WERI-Rb-1 (cell line): ENCODE measurements around the gene NDUFA5.

Source experiments
- DNase-seq: peaks from one replicate; pipeline ENCODE4 v3.0.0-alpha.2; 2020
- H3K27ac ChIP-seq: fragments of 250-450 bp; sonication (Bioruptor Pico); 2 replicates; pipeline ENCODE4 v1.5.1; 2020; ENCODE audit warnings: mild to moderate bottlenecking, moderate library complexity
- H3K27me3 ChIP-seq: fragments of 250-450 bp; sonication (Bioruptor Pico); 2 replicates; pipeline ENCODE4 v1.5.1; 2021; ENCODE audit warnings: mild to moderate bottlenecking, low read depth, moderate library complexity; ENCODE audit not compliant: insufficient read depth, severe bottlenecking
- H3K36me3 ChIP-seq: fragments of 250-450 bp; sonication (Bioruptor Pico); 2 replicates; pipeline ENCODE4 v1.5.1; 2020; ENCODE audit warnings: mild to moderate bottlenecking, moderate library complexity
- H3K4me3 ChIP-seq: 2 replicates; pipeline ENCODE4 v1.5.1; 2011; ENCODE audit warnings: low read depth, mild to moderate bottlenecking, control low read depth, low read length
- H3K9me3 ChIP-seq: fragments of 250-450 bp; sonication (Bioruptor Pico); 2 replicates; pipeline ENCODE4 v1.5.1; 2021; ENCODE audit warnings: mild to moderate bottlenecking, moderate library complexity; ENCODE audit not compliant: severe bottlenecking
- TF ChIP-seq, protein P1 (sequence below): IDR thresholded peaks from 2 replicates; pipeline ENCODE4 v1.5.1; 2011; ENCODE audit warnings: low read depth, mild to moderate bottlenecking, control low read depth, inconsistent platforms, low read length

The NDUFA5 gene

DNA sequence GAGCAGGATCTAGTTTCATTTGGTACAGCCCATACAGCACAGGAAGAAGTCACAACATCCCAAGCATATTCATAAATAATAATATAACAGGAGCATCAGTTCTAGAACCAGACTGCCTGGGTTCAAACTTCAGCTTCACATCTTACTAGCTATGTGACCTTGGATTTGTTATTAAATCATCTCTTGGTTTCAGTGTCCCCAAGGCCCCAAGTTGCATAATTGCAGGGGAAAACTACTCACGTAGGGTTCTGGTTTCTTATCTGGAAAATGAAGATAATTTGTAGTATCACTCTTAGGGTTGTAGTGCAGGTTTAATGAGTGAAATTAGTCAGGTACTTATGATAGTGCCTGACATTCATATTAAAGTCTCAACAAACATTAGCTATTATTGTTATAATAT, 17.7 kb downstream of the NDUFA5 start:
- Histone ChIP-seq H3K27ac (no peak overlapping the region), H3K36me3 (peaks cover 4% of the 10 kb centered on the region; the same call in 1 of the 2 replicates), H3K9me3 (no peaks in the 10 kb centered on the region), H3K27me3 (no peaks in the 10 kb centered on the region), H3K4me3 (no peak overlapping the region)
- TF ChIP-seq, protein P1, sequence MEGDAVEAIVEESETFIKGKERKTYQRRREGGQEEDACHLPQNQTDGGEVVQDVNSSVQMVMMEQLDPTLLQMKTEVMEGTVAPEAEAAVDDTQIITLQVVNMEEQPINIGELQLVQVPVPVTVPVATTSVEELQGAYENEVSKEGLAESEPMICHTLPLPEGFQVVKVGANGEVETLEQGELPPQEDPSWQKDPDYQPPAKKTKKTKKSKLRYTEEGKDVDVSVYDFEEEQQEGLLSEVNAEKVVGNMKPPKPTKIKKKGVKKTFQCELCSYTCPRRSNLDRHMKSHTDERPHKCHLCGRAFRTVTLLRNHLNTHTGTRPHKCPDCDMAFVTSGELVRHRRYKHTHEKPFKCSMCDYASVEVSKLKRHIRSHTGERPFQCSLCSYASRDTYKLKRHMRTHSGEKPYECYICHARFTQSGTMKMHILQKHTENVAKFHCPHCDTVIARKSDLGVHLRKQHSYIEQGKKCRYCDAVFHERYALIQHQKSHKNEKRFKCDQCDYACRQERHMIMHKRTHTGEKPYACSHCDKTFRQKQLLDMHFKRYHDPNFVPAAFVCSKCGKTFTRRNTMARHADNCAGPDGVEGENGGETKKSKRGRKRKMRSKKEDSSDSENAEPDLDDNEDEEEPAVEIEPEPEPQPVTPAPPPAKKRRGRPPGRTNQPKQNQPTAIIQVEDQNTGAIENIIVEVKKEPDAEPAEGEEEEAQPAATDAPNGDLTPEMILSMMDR: no peak
- no peak for DNase-seq

DNA sequence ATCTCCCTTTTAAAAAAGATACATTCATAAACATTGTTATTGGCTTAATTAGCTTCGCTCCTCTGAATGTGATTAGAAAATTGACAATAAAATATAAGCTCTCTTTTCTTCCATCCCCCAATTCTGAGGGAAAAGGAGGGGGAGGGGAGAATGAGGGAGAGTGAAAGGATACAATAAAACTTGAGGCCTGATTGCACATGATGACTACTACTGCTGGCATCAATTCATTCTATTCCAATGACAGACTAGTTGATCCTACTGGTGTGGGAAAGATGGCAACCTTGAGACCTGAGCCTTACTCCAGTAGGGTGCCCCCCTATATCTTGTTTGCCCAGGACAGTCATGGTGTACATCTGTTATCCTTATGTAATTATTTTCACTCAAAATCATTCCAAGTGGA, 18.7 kb downstream of the NDUFA5 start:
- Histone ChIP-seq H3K4me3 (no peak overlapping the region), H3K27ac (no peak overlapping the region)
- TF ChIP-seq, protein P1: no peak

DNA sequence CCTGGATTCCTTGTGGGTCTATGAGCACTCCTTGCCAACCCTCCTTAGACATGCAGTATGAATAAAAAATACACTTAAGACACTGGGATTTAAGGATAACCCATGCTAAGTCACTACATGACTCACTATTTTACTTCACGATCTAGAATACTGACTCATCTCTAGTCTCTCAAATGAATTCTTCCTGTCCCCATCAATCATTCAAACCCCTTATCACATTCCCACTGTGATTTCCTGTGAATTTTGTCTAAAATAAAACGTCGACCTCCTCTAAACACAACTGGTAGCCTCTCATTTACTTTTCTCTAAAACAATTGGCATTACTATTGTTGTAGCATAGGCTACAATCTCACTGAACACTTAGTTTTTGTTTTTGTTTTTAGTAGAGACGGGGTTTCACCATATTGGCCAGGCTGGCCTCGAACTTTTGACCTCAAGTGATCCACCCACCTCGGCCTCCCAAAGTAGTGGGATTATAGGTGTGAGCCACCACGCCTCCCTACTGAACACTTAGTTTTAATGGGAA, 19.4 kb downstream of the NDUFA5 start:
- no peaks in the 10 kb centered on the region for H3K36me3 ChIP-seq
- no peak overlapping the region for H3K27ac ChIP-seq
- TF ChIP-seq, protein P1: no peak
- no peak overlapping the region for H3K4me3 ChIP-seq
- no peak for DNase-seq
- no peaks in the 10 kb centered on the region for H3K9me3 ChIP-seq
- peaks cover 3% of the 10 kb centered on the region for H3K27me3 ChIP-seq

More for the DNA sequence above, 18.7 kb downstream of the NDUFA5 start:
- Histone ChIP-seq H3K27me3 (no peaks in the 10 kb centered on the region), H3K9me3 (no peaks in the 10 kb centered on the region), H3K36me3 (peaks cover 4% of the 10 kb centered on the region; the same call in 1 of the 2 replicates)
- DNase-seq: no peak

DNA sequence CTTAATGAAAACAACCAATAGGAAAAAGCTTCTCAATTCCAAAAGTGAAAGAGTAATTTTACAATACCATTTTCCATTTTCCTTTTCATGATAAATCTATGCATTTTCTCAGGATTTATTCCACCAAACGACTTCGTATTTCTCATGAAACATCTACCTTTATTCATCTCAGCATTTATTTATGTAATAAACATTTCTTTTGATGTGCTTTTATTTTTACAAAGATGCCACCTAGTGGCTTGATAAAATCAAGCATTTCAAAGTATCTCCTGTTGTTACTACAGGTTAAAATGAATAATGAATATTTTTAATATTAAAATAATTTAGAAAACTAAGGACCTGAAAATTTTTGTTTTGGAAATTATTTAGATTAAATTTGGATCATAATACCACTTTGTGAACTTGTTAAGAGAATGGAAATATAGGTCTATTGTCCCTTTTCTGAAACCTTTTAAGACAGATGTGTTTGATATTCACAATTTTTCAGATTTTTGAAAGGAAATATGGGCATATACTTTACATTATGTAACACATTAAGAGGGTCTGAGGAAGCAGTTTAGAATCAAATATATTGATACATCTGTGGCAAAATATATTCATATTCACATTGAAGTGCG, 20.5 kb downstream of the NDUFA5 start:
- no peak overlapping the region for H3K27ac ChIP-seq
- TF ChIP-seq, protein P1: no peak
- DNase-seq: no peak

DNA sequence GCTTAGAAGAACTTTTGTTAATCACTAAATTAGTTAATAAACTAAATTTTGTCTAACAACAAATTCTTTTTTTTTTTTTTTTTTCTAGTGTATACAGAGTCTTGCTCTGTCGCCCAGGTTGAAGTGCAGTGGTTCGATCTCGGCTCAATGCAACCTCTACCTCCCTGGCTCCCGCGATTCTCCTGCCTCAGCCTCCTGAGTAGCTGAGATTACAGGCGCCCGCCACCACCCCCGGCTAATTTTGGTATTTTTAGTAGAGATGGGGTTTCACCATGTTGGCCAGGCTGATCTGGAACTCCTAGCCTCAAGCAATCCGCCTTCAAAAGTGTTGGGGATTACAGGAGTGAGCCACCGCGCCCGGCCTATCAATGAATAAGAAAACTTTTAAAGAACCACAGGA, 22.1 kb downstream of the NDUFA5 start:
- H3K27ac ChIP-seq: no peak overlapping the region
- H3K27me3 ChIP-seq: peaks cover 5% of the 10 kb centered on the region
- TF ChIP-seq, protein P1: no peak
- H3K9me3 ChIP-seq: no peaks in the 10 kb centered on the region
- H3K4me3 ChIP-seq: peak overlapping the region; percentile 87
- no peaks in the 10 kb centered on the region for H3K36me3 ChIP-seq
- DNase-seq: no peak

More for the DNA sequence above, 20.5 kb downstream of the NDUFA5 start:
- Histone ChIP-seq H3K9me3 (no peaks in the 10 kb centered on the region), H3K36me3 (no peaks in the 10 kb centered on the region), H3K27me3 (peaks cover 5% of the 10 kb centered on the region), H3K4me3 (no peak overlapping the region)
